GM23248 (cell line): ENCODE data around the gene ESYT2. TPM values are rescaled to one million over a fixed set of nuclear protein-coding genes. Genes with fewer than 3 reads are reported as not detected.

Experiments
- DNase-seq: peaks from one replicate; pipeline ENCODE4 v3.0.0-alpha.2; 2015
- H2AFZ ChIP-seq: fragments of 200-600 bp; sonication (generic); 2 replicates; pipeline ENCODE4 v1.6.1; 2016; ENCODE audit warnings: antibody characterized with exemption
- H3F3A ChIP-seq: fragments of 200-600 bp; sonication (generic); 2 replicates; pipeline ENCODE4 v1.6.1; 2016; ENCODE audit warnings: mild to moderate bottlenecking, antibody characterized with exemption, mixed run types; ENCODE audit not compliant: insufficient read depth
- H3K27ac ChIP-seq: fragments of 200-600 bp; sonication (generic); 2 replicates; pipeline ENCODE4 v1.5.1; 2016; ENCODE audit warnings: mild to moderate bottlenecking
- H3K27me3 ChIP-seq: fragments of 200-600 bp; sonication (generic); replicated peaks from 2 replicates; pipeline ENCODE4 v1.6.1; 2016; ENCODE audit warnings: mild to moderate bottlenecking; ENCODE audit not compliant: insufficient read depth
- H3K36me3 ChIP-seq: fragments of 200-600 bp; sonication (generic); 2 replicates; pipeline ENCODE4 v1.6.1; 2016; ENCODE audit warnings: low read depth, mild to moderate bottlenecking
- H3K4me1 ChIP-seq: fragments of 200-600 bp; sonication (generic); 2 replicates; pipeline ENCODE4 v1.6.1; 2016; ENCODE audit warnings: mild to moderate bottlenecking; ENCODE audit not compliant: insufficient read depth
- H3K4me2 ChIP-seq: fragments of 200-600 bp; sonication (generic); one replicate; pipeline ENCODE4 v1.6.1; 2016; ENCODE audit warnings: mild to moderate bottlenecking; ENCODE audit not compliant: unreplicated experiment
- H3K4me3 ChIP-seq: fragments of 200-600 bp; sonication (generic); 2 replicates; pipeline ENCODE4 v1.5.1; 2016; ENCODE audit warnings: mild to moderate bottlenecking
- H3K79me2 ChIP-seq: fragments of 200-600 bp; sonication (generic); 2 replicates; pipeline ENCODE4 v1.6.1; 2016; ENCODE audit warnings: mild to moderate bottlenecking; ENCODE audit not compliant: insufficient read depth
- H3K9ac ChIP-seq: fragments of 200-600 bp; sonication (generic); 2 replicates; pipeline ENCODE4 v1.6.1; 2016; ENCODE audit warnings: mild to moderate bottlenecking
- H3K9me2 ChIP-seq: fragments of 200-600 bp; sonication (generic); 2 replicates; pipeline ENCODE4 v1.6.1; 2016; ENCODE audit warnings: mixed run types, mild to moderate bottlenecking, moderate library complexity; ENCODE audit not compliant: insufficient read depth
- H3K9me3 ChIP-seq: fragments of 200-600 bp; sonication (generic); one replicate; pipeline ENCODE4 v1.6.1; 2017; ENCODE audit warnings: low read depth
- H4K20me1 ChIP-seq: fragments of 200-600 bp; sonication (generic); 2 replicates; pipeline ENCODE4 v1.6.0; 2016; ENCODE audit not compliant: insufficient read depth
- EZH2 ChIP-seq: fragments of 200-600 bp; sonication (generic); IDR thresholded peaks from 2 replicates; pipeline ENCODE4 v1.6.1; 2018; ENCODE audit warnings: antibody characterized with exemption, mild to moderate bottlenecking; ENCODE audit not compliant: insufficient read depth, poor library complexity, severe bottlenecking
- EZH2phosphoT487 ChIP-seq: fragments of 200-600 bp; sonication (generic); IDR thresholded peaks from 2 replicates; pipeline ENCODE4 v1.6.1; 2018; ENCODE audit warnings: antibody characterized with exemption, moderate library complexity, mild to moderate bottlenecking, low read depth; ENCODE audit not compliant: insufficient read depth
- WGBS, 2 experiments: methylation state at CpG; one replicate each; pipeline ENCODE4 v1.1.6; 2015 to 2017; ENCODE audit warnings: low lambda C conversion rate in 2 of 2, low coverage in 1 of 2; ENCODE audit errors: missing lambda C conversion rate in 2 of 2; 5-methylcytosine and 5-hydroxymethylcytosine counted together
- in situ Hi-C: fragments of 300-500 bp; cut with MboI; formaldehyde crosslinking; loops from 2 replicates; pipeline ENCODE4 v1.15.0; 2020
- polyA plus RNA-seq: library from polyadenylated mRNA; unstranded; fragments of >200 nt; fragmentation: Nextera tagmentation; extraction: Ambion mirVana; gene quantifications from 2 replicates; pipeline ENCODE4 v1.2.1, GENCODE V29; 2016
- total RNA-seq: library from RNA; depleted of rRNA; stranded (reverse); fragments of >200 nt; shearing (Covaris generic); gene quantifications from 2 replicates; pipeline ENCODE4 v1.2.3, GENCODE V29; 2014

Gene ESYT2
- total and polyA plus RNA-seq, 2 experiments from 2014 or later: 49.9 to 129 TPM

DNA sequence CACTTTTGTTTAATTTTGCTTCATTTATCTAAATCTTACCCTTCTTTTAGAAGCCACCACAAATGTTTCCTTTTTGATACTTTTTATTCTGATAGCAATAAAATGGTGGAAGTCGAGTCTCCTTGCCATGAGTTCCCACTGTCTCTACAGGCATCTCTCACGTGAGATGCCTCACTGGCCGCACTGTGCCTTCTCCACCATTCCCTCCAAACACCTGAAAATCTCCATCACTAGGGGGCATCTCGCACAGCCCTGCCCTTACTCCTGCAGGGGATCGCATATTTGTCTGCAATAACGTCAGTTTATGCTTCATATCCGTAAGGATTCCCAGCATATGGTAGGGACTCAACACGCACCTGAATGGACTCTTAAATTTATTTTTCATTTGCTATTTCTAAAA, 68.4 kb downstream of the ESYT2 start:
- H3K27me3 ChIP-seq: no peaks in the 10 kb centered on the region
- H3K79me2 ChIP-seq: peaks cover 11% of the 10 kb centered on the region; the same call in 1 of the 2 replicates
- H3K4me3 ChIP-seq: no peak overlapping the region
- H3K9me2 ChIP-seq: no peaks in the 10 kb centered on the region
- H3K9me3 ChIP-seq: no peaks in the 10 kb centered on the region
- no peaks in the 10 kb centered on the region for H3K4me1 ChIP-seq
- no peak overlapping the region for H3K27ac ChIP-seq
- H3K4me2 ChIP-seq: no peak overlapping the region
- TF ChIP-seq EZH2phosphoT487 (no peak), EZH2 (no peak)
- H3K36me3 ChIP-seq: peaks cover 56% of the 10 kb centered on the region
- H4K20me1 ChIP-seq: no peaks in the 10 kb centered on the region
- whole genome bisulfite sequencing, 2 experiments: 81 to 82% methylated on average over 8 of the region's 8 CpGs
- in situ Hi-C loops: no loop called here
- no peak overlapping the region for H2AFZ ChIP-seq
- no peaks in the 10 kb centered on the region for H3F3A ChIP-seq
- no peak for DNase-seq
- H3K9ac ChIP-seq: no peak overlapping the region

DNA sequence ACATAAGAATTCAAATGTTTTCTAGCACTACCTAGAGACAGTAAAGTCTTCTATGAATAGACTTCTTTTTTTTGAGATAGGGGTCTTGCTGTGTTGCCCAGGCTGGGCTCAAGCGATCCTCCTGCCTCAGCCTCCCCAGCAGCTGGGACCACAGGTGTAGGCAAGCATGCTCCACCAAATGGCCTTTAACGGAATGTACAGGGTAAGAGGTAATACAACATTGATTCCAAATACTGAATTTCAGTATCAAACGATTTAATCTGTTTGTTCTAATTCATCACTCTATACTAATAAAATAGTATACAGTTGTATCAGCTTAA, 68.9 kb downstream of the ESYT2 start:
- in situ Hi-C loops: no loop called here
- Histone ChIP-seq H3K9me2 (no peaks in the 10 kb centered on the region), H3K27ac (no peak overlapping the region)

DNA sequence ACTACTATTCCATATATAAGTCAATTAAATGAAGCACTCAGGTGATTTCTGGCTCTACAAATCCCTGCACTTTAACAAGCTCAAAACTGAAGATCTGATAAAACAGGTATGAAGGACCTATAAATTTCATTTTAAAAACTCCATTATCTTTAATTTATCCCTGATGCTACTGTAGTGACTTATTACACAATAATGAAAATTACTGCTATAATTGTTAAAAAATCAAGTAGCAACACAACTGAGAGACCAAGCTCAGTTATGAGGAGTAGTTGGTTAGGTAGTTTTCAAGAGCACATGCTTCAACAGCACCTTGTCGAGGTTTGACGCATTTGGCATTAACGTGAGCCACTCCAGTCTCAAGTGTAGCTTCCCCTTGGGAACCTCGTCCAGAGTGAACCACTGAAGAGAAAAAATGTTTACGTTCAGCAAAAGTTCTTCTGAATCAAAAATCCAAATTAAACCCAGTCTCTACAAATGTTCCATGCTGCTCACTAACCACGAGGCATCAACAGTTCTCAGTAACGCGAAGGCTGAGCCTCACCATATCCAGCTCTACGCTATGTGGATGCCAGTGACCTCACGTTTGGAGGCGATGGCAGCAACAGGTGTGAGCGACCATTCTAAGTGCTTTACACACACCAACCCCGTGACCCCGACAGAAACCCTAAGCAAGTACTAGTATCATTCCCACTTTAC, 69.4 kb downstream of the ESYT2 start:
- 80 to 83% methylated on average over 14 of the region's 14 CpGs for WGBS, 2 experiments
- H3K4me2 ChIP-seq: no peak overlapping the region
- no peaks in the 10 kb centered on the region for H3F3A ChIP-seq
- no peak overlapping the region for H3K4me3 ChIP-seq
- TF ChIP-seq EZH2phosphoT487 (no peak), EZH2 (no peak)
- in situ Hi-C loops: no loop called here
- H3K79me2 ChIP-seq: peaks cover 11% of the 10 kb centered on the region; the same call in 1 of the 2 replicates
- H2AFZ ChIP-seq: no peak overlapping the region
- H3K36me3 ChIP-seq: peaks cover 56% of the 10 kb centered on the region
- H3K9me2 ChIP-seq: no peaks in the 10 kb centered on the region
- H3K9ac ChIP-seq: no peak overlapping the region
- DNase-seq: no peak
- H3K9me3 ChIP-seq: no peaks in the 10 kb centered on the region
- no peaks in the 10 kb centered on the region for H3K27me3 ChIP-seq
- no peaks in the 10 kb centered on the region for H4K20me1 ChIP-seq
- no peaks in the 10 kb centered on the region for H3K4me1 ChIP-seq
- H3K27ac ChIP-seq: no peak overlapping the region

More for the DNA sequence above, 68.9 kb downstream of the ESYT2 start:
- no peaks in the 10 kb centered on the region for H3K4me1 ChIP-seq
- H3K27me3 ChIP-seq: no peaks in the 10 kb centered on the region
- no peak overlapping the region for H3K4me3 ChIP-seq
- H4K20me1 ChIP-seq: no peaks in the 10 kb centered on the region
- H3K9ac ChIP-seq: no peak overlapping the region
- peaks cover 56% of the 10 kb centered on the region for H3K36me3 ChIP-seq
- TF ChIP-seq EZH2 (no peak), EZH2phosphoT487 (no peak)
- no peak overlapping the region for H2AFZ ChIP-seq
- H3K9me3 ChIP-seq: no peaks in the 10 kb centered on the region
- no peak for DNase-seq
- WGBS, 2 experiments: 80 to 87% methylated on average over 3 of the region's 3 CpGs
- H3K4me2 ChIP-seq: no peak overlapping the region
- H3F3A ChIP-seq: no peaks in the 10 kb centered on the region
- peaks cover 11% of the 10 kb centered on the region; the same call in 1 of the 2 replicates for H3K79me2 ChIP-seq

DNA sequence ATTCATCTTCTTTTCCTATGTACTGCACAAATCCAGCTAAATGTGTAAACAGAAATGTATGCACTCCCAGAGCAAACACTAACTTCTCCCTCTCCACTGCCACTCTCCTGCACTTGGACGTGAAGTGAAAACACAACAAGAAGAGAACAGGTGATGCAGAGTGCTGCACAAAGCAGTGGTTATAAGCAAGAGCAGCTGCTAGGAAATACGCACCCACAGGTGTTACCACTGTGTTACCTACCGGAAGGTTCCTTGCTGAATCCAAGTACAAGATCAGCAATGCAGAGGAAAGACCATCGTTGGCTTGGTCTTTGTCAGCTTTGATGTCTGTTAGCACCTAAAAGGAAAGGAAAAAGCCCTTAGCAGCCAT, 70.1 kb downstream of the ESYT2 start:
- H3K36me3 ChIP-seq: peaks cover 55% of the 10 kb centered on the region
- no peak overlapping the region for H3K4me2 ChIP-seq
- H3K9ac ChIP-seq: no peak overlapping the region
- DNase-seq: no peak
- no peaks in the 10 kb centered on the region for H3K9me2 ChIP-seq
- TF ChIP-seq EZH2phosphoT487: no peak
- TF ChIP-seq EZH2: no peak
- no peak overlapping the region for H2AFZ ChIP-seq
- H4K20me1 ChIP-seq: no peaks in the 10 kb centered on the region
- WGBS, 2 experiments: 96 to 100% methylated on average over 4 of the region's 4 CpGs
- peaks cover 11% of the 10 kb centered on the region; the same call in 1 of the 2 replicates for H3K79me2 ChIP-seq
- H3K27ac ChIP-seq: no peak overlapping the region
- H3F3A ChIP-seq: no peaks in the 10 kb centered on the region
- in situ Hi-C loops: no loop called here
- no peak overlapping the region for H3K4me3 ChIP-seq
- no peaks in the 10 kb centered on the region for H3K4me1 ChIP-seq
- no peaks in the 10 kb centered on the region for H3K9me3 ChIP-seq
- no peaks in the 10 kb centered on the region for H3K27me3 ChIP-seq
